Hepatocyte (in vitro differentiated cells): ENCODE results near the gene CD81. TPM values are rescaled to one million over a fixed set of nuclear protein-coding genes. Genes with fewer than 3 reads are reported as not detected.

Experiments
- DNase-seq: peaks from one replicate; pipeline ENCODE4 v3.0.0-alpha.2; 2016; ENCODE audit warnings: low spot score
- H2AFZ ChIP-seq: fragments of 200-600 bp; sonication (generic); 2 replicates; pipeline ENCODE4 v1.6.0; 2016; ENCODE audit warnings: antibody characterized with exemption, mild to moderate bottlenecking
- H3K27ac ChIP-seq: fragments of 200-600 bp; sonication (generic); 2 replicates; pipeline ENCODE4 v1.5.1; 2016; ENCODE audit warnings: mild to moderate bottlenecking
- H3K27me3 ChIP-seq: fragments of 200-600 bp; sonication (generic); 2 replicates; pipeline ENCODE4 v1.6.1; 2016
- H3K36me3 ChIP-seq: fragments of 200-600 bp; sonication (generic); replicated peaks from 2 replicates; pipeline ENCODE4 v1.5.1; 2016; ENCODE audit warnings: low read depth; ENCODE audit not compliant: insufficient read depth
- H3K4me1 ChIP-seq: fragments of 200-600 bp; sonication (generic); 2 replicates; pipeline ENCODE4 v1.5.1; 2016; ENCODE audit warnings: mild to moderate bottlenecking, moderate library complexity; ENCODE audit not compliant: insufficient read depth
- H3K4me2 ChIP-seq: fragments of 200-600 bp; sonication (generic); 2 replicates; pipeline ENCODE4 v1.6.0; 2016
- H3K4me3 ChIP-seq: fragments of 200-600 bp; sonication (generic); 2 replicates; pipeline ENCODE4 v1.5.1; 2016; ENCODE audit warnings: mild to moderate bottlenecking
- H3K79me2 ChIP-seq: fragments of 200-600 bp; sonication (generic); 2 replicates; pipeline ENCODE4 v1.6.0; 2017; ENCODE audit warnings: mild to moderate bottlenecking
- H3K9me2 ChIP-seq: fragments of 200-600 bp; sonication (generic); replicated peaks from 2 replicates; pipeline ENCODE4 v1.6.0; 2017; ENCODE audit warnings: mild to moderate bottlenecking; ENCODE audit not compliant: insufficient read depth
- H3K9me3 ChIP-seq: fragments of 200-600 bp; sonication (generic); 2 replicates; pipeline ENCODE4 v1.5.1; 2016; ENCODE audit warnings: low read depth, mild to moderate bottlenecking
- H4K20me1 ChIP-seq: fragments of 200-600 bp; sonication (generic); 2 replicates; pipeline ENCODE4 v1.6.0; 2016; ENCODE audit warnings: mild to moderate bottlenecking; ENCODE audit not compliant: insufficient read depth, poor library complexity, severe bottlenecking
- CTCF ChIP-seq: fragments of 200-600 bp; sonication (generic); IDR thresholded peaks from 2 replicates; pipeline ENCODE4 v1.5.1; 2016; ENCODE audit warnings: antibody characterized with exemption, mild to moderate bottlenecking; ENCODE audit not compliant: poor library complexity
- EZH2 ChIP-seq: fragments of 200-600 bp; sonication (generic); IDR thresholded peaks from 2 replicates; pipeline ENCODE4 v1.6.1; 2016; ENCODE audit warnings: antibody characterized with exemption, mild to moderate bottlenecking, borderline replicate concordance
- EZH2phosphoT487 ChIP-seq: fragments of 200-600 bp; sonication (generic); IDR thresholded peaks from one replicate; pipeline ENCODE4 v1.6.1; 2018; ENCODE audit warnings: antibody characterized with exemption, mild to moderate bottlenecking, low read depth, moderate library complexity; ENCODE audit not compliant: unreplicated experiment, severe bottlenecking
- WGBS: methylation state at CpG from one replicate; pipeline ENCODE4 v1.1.6; 2016; ENCODE audit warnings: low lambda C conversion rate; ENCODE audit errors: missing lambda C conversion rate; 5-methylcytosine and 5-hydroxymethylcytosine counted together
- polyA plus RNA-seq: library from polyadenylated mRNA; unstranded; fragments of >200 nt; fragmentation: Nextera tagmentation; extraction: Ambion mirVana; gene quantifications from 2 replicates; pipeline ENCODE4 v1.2.1, GENCODE V29; 2016
- total RNA-seq: library from RNA; depleted of rRNA; stranded (reverse); fragments of >200 nt; gene quantifications from 2 replicates; pipeline ENCODE4 v1.2.3, GENCODE V29; 2014

The CD81 gene
- total and polyA plus RNA-seq, 2 experiments from 2014 or later, result 233 to 472 TPM

DNA sequence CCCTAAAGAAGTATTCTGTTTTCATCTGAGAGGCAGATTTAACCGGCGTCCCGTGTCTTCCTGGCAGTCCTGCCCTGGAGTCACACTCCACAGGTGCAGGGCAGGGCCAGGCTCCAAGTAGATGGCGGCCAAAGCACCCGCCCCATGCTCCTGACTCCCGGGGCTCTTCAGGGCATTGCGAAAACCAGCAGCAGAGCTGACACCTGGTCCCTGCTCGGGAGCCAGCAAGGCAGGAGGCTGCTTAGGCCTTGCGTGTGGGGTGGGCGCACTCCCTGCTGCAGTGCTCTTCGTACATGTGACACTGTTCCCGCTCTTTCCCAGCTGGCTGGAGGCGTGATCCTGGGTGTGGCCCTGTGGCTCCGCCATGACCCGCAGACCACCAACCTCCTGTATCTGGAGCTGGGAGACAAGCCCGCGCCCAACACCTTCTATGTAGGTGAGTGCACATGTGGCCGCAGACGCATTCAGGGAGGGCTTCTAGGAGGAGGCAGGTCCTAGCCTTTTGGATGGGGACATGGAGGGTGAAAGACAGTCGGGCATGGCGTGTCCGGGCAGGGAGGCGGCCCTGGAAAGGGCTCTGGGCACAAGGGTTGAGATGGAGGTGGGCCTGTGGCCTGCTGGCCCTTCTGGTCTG, 13.1 kb downstream of the CD81 start:
- TF ChIP-seq EZH2 (no peak), CTCF (no peak), EZH2phosphoT487 (no peak)
- no peaks in the 10 kb centered on the region for H3K9me3 ChIP-seq
- peaks cover 19% of the 10 kb centered on the region for H3K4me1 ChIP-seq
- H2AFZ ChIP-seq, result no peak overlapping the region
- H4K20me1 ChIP-seq, result peaks cover 81% of the 10 kb centered on the region
- DNase-seq, result no peak
- peaks cover 62% of the 10 kb centered on the region for H3K79me2 ChIP-seq
- no peak overlapping the region for H3K27ac ChIP-seq
- no peaks in the 10 kb centered on the region for H3K9me2 ChIP-seq
- H3K27me3 ChIP-seq, result no peaks in the 10 kb centered on the region
- H3K4me3 ChIP-seq, result no peak overlapping the region
- WGBS, result 95% methylated on average over 23 of the region's 23 CpGs
- no peaks in the 10 kb centered on the region for H3K36me3 ChIP-seq
- no peak overlapping the region for H3K4me2 ChIP-seq

- no peaks in the 10 kb centered on the region for H3K9me3 ChIP-seq
- no peak for TF ChIP-seq CTCF
- no peak for TF ChIP-seq EZH2
- TF ChIP-seq EZH2phosphoT487, result no peak
- H3K4me3 ChIP-seq, result no peak overlapping the region
- no peak overlapping the region for H2AFZ ChIP-seq
- DNase-seq, result no peak
- no peak overlapping the region for H3K27ac ChIP-seq
- peaks cover 19% of the 10 kb centered on the region for H3K4me1 ChIP-seq
- H3K27me3 ChIP-seq, result no peaks in the 10 kb centered on the region
- WGBS, result 80% methylated on average over 3 of the region's 8 CpGs
- peaks cover 77% of the 10 kb centered on the region for H4K20me1 ChIP-seq
- H3K79me2 ChIP-seq, result peaks cover 58% of the 10 kb centered on the region
- H3K4me2 ChIP-seq, result no peak overlapping the region
- H3K36me3 ChIP-seq, result no peaks in the 10 kb centered on the region
- no peaks in the 10 kb centered on the region for H3K9me2 ChIP-seq
Measured at GRCh38 chr11:2390725-2391151, 13.6 kb downstream of the CD81 start.

- no peak for DNase-seq
- no peak overlapping the region for H3K4me2 ChIP-seq
Measured at GRCh38 chr11:2391181-2391975, 14.3 kb downstream of the CD81 start.

More at GRCh38 chr11:2391181-2391975, 14.3 kb downstream of the CD81 start:
- Histone ChIP-seq H4K20me1 (peaks cover 71% of the 10 kb centered on the region), H3K4me3 (no peak overlapping the region), H3K9me2 (no peaks in the 10 kb centered on the region), H3K4me1 (peaks cover 19% of the 10 kb centered on the region), H3K27me3 (no peaks in the 10 kb centered on the region), H3K36me3 (no peaks in the 10 kb centered on the region), H3K27ac (no peak overlapping the region), H2AFZ (no peak overlapping the region), H3K79me2 (peaks cover 52% of the 10 kb centered on the region), H3K9me3 (no peaks in the 10 kb centered on the region)
- 96% methylated on average over 20 of the region's 20 CpGs for WGBS
- TF ChIP-seq CTCF, result no peak
- no peak for TF ChIP-seq EZH2
- TF ChIP-seq EZH2phosphoT487, result no peak
